ENCODE results near the gene FLNB. TPM values are rescaled to one million over a fixed set of nuclear protein-coding genes. Genes with fewer than 3 reads are reported as not detected.
A peak's percentile ranks its signal among the peaks of the same experiment; 100 is the strongest.

The FLNB gene
- total and polyA plus RNA-seq, 9 of the 15 experiments (the other 6 are each of a cell fraction or from before 2014, with no cell fraction given) = 9.4 to 48.1 (median 25.6) TPM

DNA sequence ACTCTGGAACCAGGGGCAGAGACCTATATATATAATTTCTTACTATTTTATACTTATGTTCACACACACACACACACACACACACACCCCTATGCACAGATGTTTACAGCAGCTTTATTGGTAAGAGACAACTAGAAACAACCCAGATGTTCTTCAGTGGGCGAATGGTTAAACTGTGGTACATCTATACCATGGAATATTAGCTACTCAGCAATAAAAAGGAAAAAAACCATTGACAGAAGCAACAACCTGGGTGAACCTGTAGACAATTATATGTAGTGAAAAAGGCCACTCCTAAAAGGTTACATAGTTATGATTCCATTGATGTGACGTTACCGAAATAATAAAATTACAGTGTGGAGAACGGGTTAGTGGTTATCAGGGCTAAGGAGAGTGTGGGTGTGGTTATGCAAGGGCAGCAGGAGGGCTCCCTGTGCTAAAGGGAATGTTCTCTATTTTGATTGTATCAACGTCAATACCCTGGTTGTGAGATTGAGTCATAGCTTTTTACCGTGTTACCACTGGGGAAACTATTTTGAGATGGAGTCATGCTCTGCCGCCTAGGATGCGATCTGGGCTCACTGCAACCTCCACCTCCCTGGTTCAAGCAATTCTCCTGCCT, 85.5 kb downstream of the FLNB start:
- H3K9ac ChIP-seq (ENCODE audit: insufficient read depth in 1 of 2, low read depth in 2 of 2, low read length in 2 of 2) = no peak overlapping the region
- peaks cover 28% of the 10 kb centered on the region; the same call in 2 of the 3 replicates for H3K36me3 ChIP-seq (ENCODE audit: control insufficient read depth, insufficient read depth, low read length)
- no peak overlapping the region for H2AFZ ChIP-seq (ENCODE audit: low read depth, low read length)
- no peak for FAIRE-seq
- H3K4me2 ChIP-seq (ENCODE audit: insufficient read depth, low read length) = no peak overlapping the region
- ChIA-PET POLR2A (interaction anchor here (0.5 to 0.7 kb wide), 2 partner anchors 14 to 17 kb away, joined by 3 read pairs; no protein-coding TSS in a partner anchor), CTCF (ENCODE audit: low intra/inter-chr PET ratio) (no interaction called here)
- H3K27ac ChIP-seq (ENCODE audit: extremely low read depth, low read depth, low read length) = no peak overlapping the region
- intact Hi-C loops (cut with micrococcal nuclease) = no loop called here
- H3K9me3 ChIP-seq (replicated peaks; ENCODE audit: control insufficient read depth, insufficient read depth, low read depth, low read length) = no peaks in the 10 kb centered on the region
- no peaks in the 10 kb centered on the region for H3K9me1 ChIP-seq (ENCODE audit: control insufficient read depth, insufficient read depth, low read length)
- 24% methylated on average over 8 of the region's 8 CpGs for WGBS (ENCODE audit: insufficient coverage, low coverage, missing lambda C conversion rate)
- ATAC-seq = peak; percentile 81
- H3K4me3 ChIP-seq = no peak overlapping the region
- no peaks in the 10 kb centered on the region for H4K20me1 ChIP-seq (replicated peaks; ENCODE audit: control insufficient read depth, insufficient read depth, low read length)
- in situ Hi-C loops (cut with MboI) = no loop called here
- no peaks in the 10 kb centered on the region for H3K27me3 ChIP-seq (ENCODE audit: control insufficient read depth in 2 of 2, insufficient read depth in 2 of 2, low read length in 2 of 2)
- peak; percentile 26 to 45 (median 29) for DNase-seq (ENCODE audit: extremely low read depth in 1 of 4, low spot score in 3 of 4)
- no TSS peak for BruUV-seq (replicated peaks)
- H3K4me1 ChIP-seq (replicated peaks in 1 of 2; ENCODE audit: control insufficient read depth in 2 of 2, insufficient read depth in 2 of 2, low read length in 2 of 2) = peaks cover 0 to 3% of the 10 kb centered on the region in 2 experiments; a peak in 3 of 5 replicates
- no peaks in the 10 kb centered on the region for H3K79me2 ChIP-seq (ENCODE audit: control insufficient read depth, insufficient read depth, low read length)
- peak; percentile 58 for TF ChIP-seq ZNF146 (CRISPR knock-in tag; IDR thresholded peaks at IDR 0.05; ENCODE audit: unreplicated experiment)
- TF ChIP-seq, protein P1, sequence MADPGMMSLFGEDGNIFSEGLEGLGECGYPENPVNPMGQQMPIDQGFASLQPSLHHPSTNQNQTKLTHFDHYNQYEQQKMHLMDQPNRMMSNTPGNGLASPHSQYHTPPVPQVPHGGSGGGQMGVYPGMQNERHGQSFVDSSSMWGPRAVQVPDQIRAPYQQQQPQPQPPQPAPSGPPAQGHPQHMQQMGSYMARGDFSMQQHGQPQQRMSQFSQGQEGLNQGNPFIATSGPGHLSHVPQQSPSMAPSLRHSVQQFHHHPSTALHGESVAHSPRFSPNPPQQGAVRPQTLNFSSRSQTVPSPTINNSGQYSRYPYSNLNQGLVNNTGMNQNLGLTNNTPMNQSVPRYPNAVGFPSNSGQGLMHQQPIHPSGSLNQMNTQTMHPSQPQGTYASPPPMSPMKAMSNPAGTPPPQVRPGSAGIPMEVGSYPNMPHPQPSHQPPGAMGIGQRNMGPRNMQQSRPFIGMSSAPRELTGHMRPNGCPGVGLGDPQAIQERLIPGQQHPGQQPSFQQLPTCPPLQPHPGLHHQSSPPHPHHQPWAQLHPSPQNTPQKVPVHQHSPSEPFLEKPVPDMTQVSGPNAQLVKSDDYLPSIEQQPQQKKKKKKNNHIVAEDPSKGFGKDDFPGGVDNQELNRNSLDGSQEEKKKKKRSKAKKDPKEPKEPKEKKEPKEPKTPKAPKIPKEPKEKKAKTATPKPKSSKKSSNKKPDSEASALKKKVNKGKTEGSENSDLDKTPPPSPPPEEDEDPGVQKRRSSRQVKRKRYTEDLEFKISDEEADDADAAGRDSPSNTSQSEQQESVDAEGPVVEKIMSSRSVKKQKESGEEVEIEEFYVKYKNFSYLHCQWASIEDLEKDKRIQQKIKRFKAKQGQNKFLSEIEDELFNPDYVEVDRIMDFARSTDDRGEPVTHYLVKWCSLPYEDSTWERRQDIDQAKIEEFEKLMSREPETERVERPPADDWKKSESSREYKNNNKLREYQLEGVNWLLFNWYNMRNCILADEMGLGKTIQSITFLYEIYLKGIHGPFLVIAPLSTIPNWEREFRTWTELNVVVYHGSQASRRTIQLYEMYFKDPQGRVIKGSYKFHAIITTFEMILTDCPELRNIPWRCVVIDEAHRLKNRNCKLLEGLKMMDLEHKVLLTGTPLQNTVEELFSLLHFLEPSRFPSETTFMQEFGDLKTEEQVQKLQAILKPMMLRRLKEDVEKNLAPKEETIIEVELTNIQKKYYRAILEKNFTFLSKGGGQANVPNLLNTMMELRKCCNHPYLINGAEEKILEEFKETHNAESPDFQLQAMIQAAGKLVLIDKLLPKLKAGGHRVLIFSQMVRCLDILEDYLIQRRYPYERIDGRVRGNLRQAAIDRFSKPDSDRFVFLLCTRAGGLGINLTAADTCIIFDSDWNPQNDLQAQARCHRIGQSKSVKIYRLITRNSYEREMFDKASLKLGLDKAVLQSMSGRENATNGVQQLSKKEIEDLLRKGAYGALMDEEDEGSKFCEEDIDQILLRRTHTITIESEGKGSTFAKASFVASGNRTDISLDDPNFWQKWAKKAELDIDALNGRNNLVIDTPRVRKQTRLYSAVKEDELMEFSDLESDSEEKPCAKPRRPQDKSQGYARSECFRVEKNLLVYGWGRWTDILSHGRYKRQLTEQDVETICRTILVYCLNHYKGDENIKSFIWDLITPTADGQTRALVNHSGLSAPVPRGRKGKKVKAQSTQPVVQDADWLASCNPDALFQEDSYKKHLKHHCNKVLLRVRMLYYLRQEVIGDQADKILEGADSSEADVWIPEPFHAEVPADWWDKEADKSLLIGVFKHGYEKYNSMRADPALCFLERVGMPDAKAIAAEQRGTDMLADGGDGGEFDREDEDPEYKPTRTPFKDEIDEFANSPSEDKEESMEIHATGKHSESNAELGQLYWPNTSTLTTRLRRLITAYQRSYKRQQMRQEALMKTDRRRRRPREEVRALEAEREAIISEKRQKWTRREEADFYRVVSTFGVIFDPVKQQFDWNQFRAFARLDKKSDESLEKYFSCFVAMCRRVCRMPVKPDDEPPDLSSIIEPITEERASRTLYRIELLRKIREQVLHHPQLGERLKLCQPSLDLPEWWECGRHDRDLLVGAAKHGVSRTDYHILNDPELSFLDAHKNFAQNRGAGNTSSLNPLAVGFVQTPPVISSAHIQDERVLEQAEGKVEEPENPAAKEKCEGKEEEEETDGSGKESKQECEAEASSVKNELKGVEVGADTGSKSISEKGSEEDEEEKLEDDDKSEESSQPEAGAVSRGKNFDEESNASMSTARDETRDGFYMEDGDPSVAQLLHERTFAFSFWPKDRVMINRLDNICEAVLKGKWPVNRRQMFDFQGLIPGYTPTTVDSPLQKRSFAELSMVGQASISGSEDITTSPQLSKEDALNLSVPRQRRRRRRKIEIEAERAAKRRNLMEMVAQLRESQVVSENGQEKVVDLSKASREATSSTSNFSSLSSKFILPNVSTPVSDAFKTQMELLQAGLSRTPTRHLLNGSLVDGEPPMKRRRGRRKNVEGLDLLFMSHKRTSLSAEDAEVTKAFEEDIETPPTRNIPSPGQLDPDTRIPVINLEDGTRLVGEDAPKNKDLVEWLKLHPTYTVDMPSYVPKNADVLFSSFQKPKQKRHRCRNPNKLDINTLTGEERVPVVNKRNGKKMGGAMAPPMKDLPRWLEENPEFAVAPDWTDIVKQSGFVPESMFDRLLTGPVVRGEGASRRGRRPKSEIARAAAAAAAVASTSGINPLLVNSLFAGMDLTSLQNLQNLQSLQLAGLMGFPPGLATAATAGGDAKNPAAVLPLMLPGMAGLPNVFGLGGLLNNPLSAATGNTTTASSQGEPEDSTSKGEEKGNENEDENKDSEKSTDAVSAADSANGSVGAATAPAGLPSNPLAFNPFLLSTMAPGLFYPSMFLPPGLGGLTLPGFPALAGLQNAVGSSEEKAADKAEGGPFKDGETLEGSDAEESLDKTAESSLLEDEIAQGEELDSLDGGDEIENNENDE (IDR thresholded peaks at IDR 0.05; ENCODE audit: low read depth, low read length) = no peak
- TF ChIP-seq ZNF282 (CRISPR knock-in tag; IDR thresholded peaks at IDR 0.05) = no peak
- TF ChIP-seq CBFB (CRISPR knock-in tag; IDR thresholded peaks at IDR 0.05) = no peak
- peak; percentile 68; the same call in 1 of the 2 replicates for TF ChIP-seq C11orf30 (IDR thresholded peaks at IDR 0.05; ENCODE audit: low read depth)
- TF ChIP-seq ARID2 (IDR thresholded peaks at IDR 0.05) = no peak
- peak; percentile 22; the same call in 1 of the 2 replicates for TF ChIP-seq ATF7 (IDR thresholded peaks at IDR 0.05)
- TF ChIP-seq ZNF445 (CRISPR knock-in tag; IDR thresholded peaks at IDR 0.05; ENCODE audit: low read depth) = no peak
- TF ChIP-seq FOSL1 (tag; conservative IDR thresholded peaks at IDR 0.05) = peak; percentile 64; the same call in 1 of the 2 replicates
- no peak for TF ChIP-seq SAFB2 (IDR thresholded peaks at IDR 0.05; ENCODE audit: borderline replicate concordance, low read depth, low read length, severe bottlenecking)
- TF ChIP-seq MAFG (tag; conservative IDR thresholded peaks at IDR 0.05) = peak; percentile 63
- TF ChIP-seq GTF2F1 (IDR thresholded peaks at IDR 0.05; ENCODE audit: low read depth, low read length) = no peak

Measured in K562 (cell line).